ENCODE results near the gene MX2. TPM values are rescaled to one million over a fixed set of nuclear protein-coding genes. Genes with fewer than 3 reads are reported as not detected.

The MX2 gene
- total and polyA plus RNA-seq, 4 donors: 4.2 to 33.4 (median 9.3) TPM

GRCh38 chr21:41446586-41446985, 84.8 kb downstream of the MX2 start:
- no peak overlapping the region for H3K9ac ChIP-seq (ENCODE audit: insufficient read depth in 1 of 2, low read length in 2 of 2)
- no peaks in the 10 kb centered on the region for H3K9me3 ChIP-seq (ENCODE audit: control insufficient read depth in 4 of 4, insufficient read depth in 3 of 4, low read length in 3 of 4)
- no peaks in the 10 kb centered on the region for H3K27me3 ChIP-seq (ENCODE audit: control insufficient read depth in 3 of 3, insufficient read depth in 3 of 3, low read length in 2 of 3)
- H3K4me1 ChIP-seq (ENCODE audit: control insufficient read depth in 5 of 5, insufficient read depth in 5 of 5, low read length in 5 of 5): no peaks in the 10 kb centered on the region
- no peak overlapping the region for H3K4me3 ChIP-seq
- no peak for ATAC-seq (ENCODE audit: insufficient read depth, low FRiP score)
- H3K36me3 ChIP-seq (ENCODE audit: control insufficient read depth in 4 of 4, insufficient read depth in 4 of 4, low read length in 4 of 4): peaks cover 0 to 37% (median 9%) of the 10 kb centered on the region in 4 donors
- 93 to 94% methylated on average over 4 of the region's 4 CpGs for WGBS, 2 donors
- no peak overlapping the region for H3K27ac ChIP-seq (ENCODE audit: low read depth in 1 of 2, low read length in 1 of 2)
- DNase-seq: no peak
- TF ChIP-seq CTCF (IDR thresholded peaks at IDR 0.05; ENCODE audit: control extremely low read depth, extremely low read depth): no peak

GRCh38 chr21:41447356-41447755, 85.5 kb downstream of the MX2 start:
- Histone ChIP-seq H3K27ac (ENCODE audit: low read depth in 1 of 2, low read length in 1 of 2) (no peak overlapping the region), H3K27me3 (ENCODE audit: control insufficient read depth in 3 of 3, insufficient read depth in 3 of 3, low read length in 2 of 3) (no peaks in the 10 kb centered on the region), H3K36me3 (ENCODE audit: control insufficient read depth in 4 of 4, insufficient read depth in 4 of 4, low read length in 4 of 4) (peaks cover 0 to 39% (median 9%) of the 10 kb centered on the region in 4 donors), H3K4me1 (ENCODE audit: control insufficient read depth in 5 of 5, insufficient read depth in 5 of 5, low read length in 5 of 5) (no peaks in the 10 kb centered on the region), H3K9ac (ENCODE audit: insufficient read depth in 1 of 2, low read length in 2 of 2) (no peak overlapping the region), H3K9me3 (ENCODE audit: control insufficient read depth in 4 of 4, insufficient read depth in 3 of 4, low read length in 3 of 4) (no peaks in the 10 kb centered on the region), H3K4me3 (no peak overlapping the region)
- ATAC-seq (ENCODE audit: insufficient read depth, low FRiP score) (no peak), DNase-seq (no peak)
- no peak for TF ChIP-seq CTCF (IDR thresholded peaks at IDR 0.05; ENCODE audit: control extremely low read depth, extremely low read depth)
- 96% methylated on average over 3 of the region's 3 CpGs for WGBS, 2 donors

GRCh38 chr21:41449613-41450012, 87.8 kb downstream of the MX2 start:
- Histone ChIP-seq H3K9me3 (ENCODE audit: control insufficient read depth in 4 of 4, insufficient read depth in 3 of 4, low read length in 3 of 4) (no peaks in the 10 kb centered on the region), H3K27me3 (ENCODE audit: control insufficient read depth in 3 of 3, insufficient read depth in 3 of 3, low read length in 2 of 3) (no peaks in the 10 kb centered on the region), H3K36me3 (ENCODE audit: control insufficient read depth in 4 of 4, insufficient read depth in 4 of 4, low read length in 4 of 4) (peaks cover 0 to 37% (median 7%) of the 10 kb centered on the region in 4 donors), H3K9ac (ENCODE audit: insufficient read depth in 1 of 2, low read length in 2 of 2) (no peak overlapping the region), H3K4me3 (no peak overlapping the region), H3K4me1 (ENCODE audit: control insufficient read depth in 5 of 5, insufficient read depth in 5 of 5, low read length in 5 of 5) (no peaks in the 10 kb centered on the region), H3K27ac (ENCODE audit: low read depth in 1 of 2, low read length in 1 of 2) (no peak overlapping the region)
- DNase-seq: no peak
- WGBS, 2 donors: 87 to 92% methylated on average over 5 of the region's 5 CpGs
- no peak for TF ChIP-seq CTCF (IDR thresholded peaks at IDR 0.05; ENCODE audit: control extremely low read depth, extremely low read depth)
- ATAC-seq (ENCODE audit: insufficient read depth, low FRiP score): no peak

Data from lung (tissue), 12 donors.